MM.1S (cell line): ENCODE results near the gene PTPN13.

Experiments used
- EZH2 ChIP-seq: fragments of 300-600 bp; sonication (generic); optimal IDR thresholded peaks from 2 replicates; pipeline ENCODE3; 2017; ENCODE audit warnings: low read depth, mild to moderate bottlenecking, antibody characterized with exemption, low read length, mixed read lengths
- EZH2phosphoT487 ChIP-seq: fragments of 300-600 bp; sonication (generic); IDR thresholded peaks from 2 replicates; pipeline ENCODE4 v1.6.1; 2018; ENCODE audit warnings: antibody characterized with exemption, low read length
- TF ChIP-seq, protein P1 (sequence below): fragments of 300-600 bp; sonication (generic); IDR thresholded peaks from 2 replicates; pipeline ENCODE4 v1.5.1; 2016; ENCODE audit warnings: antibody characterized with exemption, low read length, mixed read lengths

DNA sequence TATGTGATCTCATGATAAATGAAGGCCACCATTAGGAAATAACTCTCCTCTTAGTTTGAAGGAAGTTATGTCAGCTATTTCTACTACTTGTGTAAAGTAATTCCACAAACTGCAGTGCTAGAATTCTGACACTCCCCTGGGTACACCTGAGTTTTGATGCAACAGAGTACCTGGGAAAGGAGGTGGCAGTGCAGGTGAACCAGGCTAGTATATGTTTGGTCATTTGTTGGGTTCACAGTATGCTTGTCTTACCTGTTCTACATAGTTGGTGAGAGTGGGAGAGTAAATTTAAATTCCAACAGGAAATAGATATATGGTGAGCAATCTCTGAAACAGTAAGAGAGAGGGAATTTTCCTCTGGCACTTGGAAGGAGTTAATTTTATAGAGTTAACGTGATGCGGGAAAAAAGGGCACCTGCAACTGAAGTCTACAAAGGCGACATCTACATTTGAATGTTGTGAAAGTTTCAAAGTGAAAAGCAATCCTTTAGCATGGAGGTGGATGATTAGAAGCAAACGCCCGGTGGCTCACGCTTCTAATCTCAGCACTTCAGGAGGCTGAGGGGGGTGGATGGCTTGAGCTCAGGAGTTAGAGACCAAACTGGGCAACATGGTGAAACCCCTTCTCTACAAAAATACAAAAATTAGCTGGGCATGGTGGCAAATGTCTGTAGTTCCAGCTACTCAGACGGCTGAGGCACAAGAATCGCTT is 263.4 kb downstream of the PTPN13 start:
- TF ChIP-seq, protein P1, sequence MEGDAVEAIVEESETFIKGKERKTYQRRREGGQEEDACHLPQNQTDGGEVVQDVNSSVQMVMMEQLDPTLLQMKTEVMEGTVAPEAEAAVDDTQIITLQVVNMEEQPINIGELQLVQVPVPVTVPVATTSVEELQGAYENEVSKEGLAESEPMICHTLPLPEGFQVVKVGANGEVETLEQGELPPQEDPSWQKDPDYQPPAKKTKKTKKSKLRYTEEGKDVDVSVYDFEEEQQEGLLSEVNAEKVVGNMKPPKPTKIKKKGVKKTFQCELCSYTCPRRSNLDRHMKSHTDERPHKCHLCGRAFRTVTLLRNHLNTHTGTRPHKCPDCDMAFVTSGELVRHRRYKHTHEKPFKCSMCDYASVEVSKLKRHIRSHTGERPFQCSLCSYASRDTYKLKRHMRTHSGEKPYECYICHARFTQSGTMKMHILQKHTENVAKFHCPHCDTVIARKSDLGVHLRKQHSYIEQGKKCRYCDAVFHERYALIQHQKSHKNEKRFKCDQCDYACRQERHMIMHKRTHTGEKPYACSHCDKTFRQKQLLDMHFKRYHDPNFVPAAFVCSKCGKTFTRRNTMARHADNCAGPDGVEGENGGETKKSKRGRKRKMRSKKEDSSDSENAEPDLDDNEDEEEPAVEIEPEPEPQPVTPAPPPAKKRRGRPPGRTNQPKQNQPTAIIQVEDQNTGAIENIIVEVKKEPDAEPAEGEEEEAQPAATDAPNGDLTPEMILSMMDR = no peak
- TF ChIP-seq EZH2phosphoT487 (no peak), EZH2 (no peak)
